Measurements from ENCODE around the gene CACNA1C.
"Not testable (repeated sequence)": the region's sequence is repeated elsewhere in the genome, so short reads cannot be mapped to it uniquely, and the experiment has no call there.

CACNA1C gene

GRCh38 chr12:2467447-2468195, 414.8 kb downstream of the CACNA1C start:
- DNase-seq (ENCODE audit: low read depth in 4 of 4, low spot score in 1 of 4), result no peak

GRCh38 chr12:2475984-2476383, 423.2 kb downstream of the CACNA1C start:
- DNase-seq (ENCODE audit: low read depth in 4 of 4, low spot score in 1 of 4), result no peak

- no peak for DNase-seq (ENCODE audit: low read depth in 4 of 4, low spot score in 1 of 4)
Measured at GRCh38 chr12:2477009-2477766, 424.4 kb downstream of the CACNA1C start.

GRCh38 chr12:2479851-2480535, 427.2 kb downstream of the CACNA1C start:
- DNase-seq (ENCODE audit: low read depth in 4 of 4, low spot score in 1 of 4), result no peak

GRCh38 chr12:2481346-2481745, 428.6 kb downstream of the CACNA1C start:
- DNase-seq (ENCODE audit: low read depth in 4 of 4, low spot score in 1 of 4), result no peak

- no peak for DNase-seq (ENCODE audit: low read depth in 4 of 4, low spot score in 1 of 4)
Measured at GRCh38 chr12:2481951-2482350, 429.2 kb downstream of the CACNA1C start.

- DNase-seq (ENCODE audit: low read depth in 4 of 4, low spot score in 1 of 4), result no peak
Measured at GRCh38 chr12:2482938-2483660, 430.3 kb downstream of the CACNA1C start.

- no peak for DNase-seq (ENCODE audit: low read depth in 4 of 4, low spot score in 1 of 4)
Measured at GRCh38 chr12:2483713-2484112, 430.9 kb downstream of the CACNA1C start.

- no peak for DNase-seq (ENCODE audit: low read depth in 4 of 4, low spot score in 1 of 4)
Measured at GRCh38 chr12:2484141-2484776, 431.5 kb downstream of the CACNA1C start.

GRCh38 chr12:2485681-2486080, 432.9 kb downstream of the CACNA1C start:
- no peak for DNase-seq (ENCODE audit: low read depth in 4 of 4, low spot score in 1 of 4)

- no peak for DNase-seq (ENCODE audit: low read depth in 4 of 4, low spot score in 1 of 4)
Measured at GRCh38 chr12:2486796-2487195, 434.0 kb downstream of the CACNA1C start.

GRCh38 chr12:2487278-2487677, 434.5 kb downstream of the CACNA1C start:
- DNase-seq (ENCODE audit: low read depth in 4 of 4, low spot score in 1 of 4), result no peak

- DNase-seq (ENCODE audit: low read depth in 4 of 4, low spot score in 1 of 4), result no peak
Measured at GRCh38 chr12:2488131-2488530, 435.3 kb downstream of the CACNA1C start.

GRCh38 chr12:2488596-2488995, 435.8 kb downstream of the CACNA1C start:
- DNase-seq (ENCODE audit: low read depth in 4 of 4, low spot score in 1 of 4), result no peak

- DNase-seq (ENCODE audit: low read depth in 4 of 4, low spot score in 1 of 4), result no peak
Measured at GRCh38 chr12:2489275-2489674, 436.5 kb downstream of the CACNA1C start.

- no peak for DNase-seq (ENCODE audit: low read depth in 4 of 4, low spot score in 1 of 4)
Measured at GRCh38 chr12:2490831-2491230, 438.0 kb downstream of the CACNA1C start.

- DNase-seq (ENCODE audit: low read depth in 4 of 4, low spot score in 1 of 4), result not testable (repeated sequence)
Measured at GRCh38 chr12:2491349-2491748, 438.6 kb downstream of the CACNA1C start.

GRCh38 chr12:2492236-2492635, 439.4 kb downstream of the CACNA1C start:
- no peak for DNase-seq (ENCODE audit: low read depth in 4 of 4, low spot score in 1 of 4)

GRCh38 chr12:2493086-2493485, 440.3 kb downstream of the CACNA1C start:
- DNase-seq (ENCODE audit: low read depth in 4 of 4, low spot score in 1 of 4), result no peak

GRCh38 chr12:2494486-2495192, 441.9 kb downstream of the CACNA1C start:
- no peak for DNase-seq (ENCODE audit: low read depth in 4 of 4, low spot score in 1 of 4)

All from stimulated activated CD4-positive, alpha-beta T cell treated with anti-CD3 and anti-CD28 coated beads, Interleukin-1b, Interleukin-23, amount 100 ng/mL, for 24 hours (primary cell).